Activated naive CD4-positive, alpha-beta T cell treated with anti-CD3 and anti-CD28 coated beads, Interleukin-2, amount 50 U/mL, for 72 hours (primary cell): ENCODE measurements around the gene ZC3H18. TPM values are rescaled to one million over a fixed set of nuclear protein-coding genes. Genes with fewer than 3 reads are reported as not detected.

ENCODE experiments used
- ATAC-seq, 2 donors: fragments of 150-1000 bp; cut with Tn5 transposase; 2 replicates each; pipeline ENCODE4 v1.10.0; 2021; ENCODE audit warnings: mild to moderate bottlenecking in 2 of 2, moderate library complexity in 2 of 2
- DNase-seq, 2 donors: peaks; one replicate each; pipeline ENCODE4 v3.0.0; 2021 to 2022; ENCODE audit warnings: low spot score in 2 of 2
- H3K27ac Mint-ChIP-seq, 2 donors: one replicate each; pipeline ENCODE4 v1.8.0; 2022; ENCODE audit warnings: mild to moderate bottlenecking in 2 of 2, mixed read lengths in 2 of 2
- H3K36me3 Mint-ChIP-seq, 2 donors: one replicate each; pipeline ENCODE4 v1.8.0; 2022; ENCODE audit warnings: mixed read lengths in 2 of 2
- H3K9me3 Mint-ChIP-seq, 2 donors: one replicate each; pipeline ENCODE4 v1.8.0; 2022; ENCODE audit warnings: mixed read lengths in 2 of 2
- total RNA-seq, 2 donors: library from RNA; stranded (reverse); gene quantifications; one replicate each; pipeline ENCODE4 v1.2.3, GENCODE V29; 2022

Gene ZC3H18
- total RNA-seq, 2 donors from 2014 or later = 70.3 to 71.9 TPM

- peaks cover 6 to 7% of the 10 kb centered on the region in 2 donors for H3K9me3 Mint-ChIP-seq
- ATAC-seq = peak in 1 of 2 donors; percentile 25
- peak overlapping the region; percentile 29 to 81 for H3K27ac Mint-ChIP-seq
- peaks cover 8 to 18% of the 10 kb centered on the region in 2 donors for H3K36me3 Mint-ChIP-seq
- DNase-seq = peak in 1 of 2 donors; percentile 3
Observed at GRCh38 chr16:88539652-88540345, 30.4 kb upstream of the ZC3H18 start.

- H3K36me3 Mint-ChIP-seq = peaks cover 8 to 22% of the 10 kb centered on the region in 2 donors
- ATAC-seq = peak in 1 of 2 donors; percentile 7
- peak in 1 of 2 donors; percentile 2 for DNase-seq
- no peak overlapping the region for H3K27ac Mint-ChIP-seq
- peaks cover 6 to 8% of the 10 kb centered on the region in 2 donors for H3K9me3 Mint-ChIP-seq
Observed at GRCh38 chr16:88540346-88540977, 29.7 kb upstream of the ZC3H18 start.

- ATAC-seq = no peak
- no peak for DNase-seq
- Mint-ChIP-seq H3K9me3 (peaks cover 6 to 10% of the 10 kb centered on the region in 2 donors), H3K27ac (no peak overlapping the region), H3K36me3 (peaks cover 8 to 26% of the 10 kb centered on the region in 2 donors)
Observed at GRCh38 chr16:88541831-88542616, 28.2 kb upstream of the ZC3H18 start.

GRCh38 chr16:88543230-88543813, 26.9 kb upstream of the ZC3H18 start:
- no peak for ATAC-seq
- H3K27ac Mint-ChIP-seq = no peak overlapping the region
- peaks cover 8 to 26% of the 10 kb centered on the region in 2 donors for H3K36me3 Mint-ChIP-seq

GRCh38 chr16:88545781-88546180, 24.4 kb upstream of the ZC3H18 start:
- H3K36me3 Mint-ChIP-seq = peaks cover 8 to 26% of the 10 kb centered on the region in 2 donors
- DNase-seq (no peak), ATAC-seq (no peak)
- H3K9me3 Mint-ChIP-seq = peaks cover 6 to 10% of the 10 kb centered on the region in 2 donors
- no peak overlapping the region for H3K27ac Mint-ChIP-seq

More at GRCh38 chr16:88543230-88543813, 26.9 kb upstream of the ZC3H18 start:
- no peak for DNase-seq
- peaks cover 6 to 10% of the 10 kb centered on the region in 2 donors for H3K9me3 Mint-ChIP-seq

GRCh38 chr16:88548131-88548874, 21.9 kb upstream of the ZC3H18 start:
- peak in 1 of 2 donors; percentile 18 for ATAC-seq
- H3K9me3 Mint-ChIP-seq = peaks cover 5 to 9% of the 10 kb centered on the region in 2 donors
- peaks cover 6 to 14% of the 10 kb centered on the region in 2 donors for H3K36me3 Mint-ChIP-seq
- H3K27ac Mint-ChIP-seq = no peak overlapping the region
- no peak for DNase-seq

GRCh38 chr16:88548985-88549384, 21.2 kb upstream of the ZC3H18 start:
- ATAC-seq (no peak), DNase-seq (no peak)
- no peak overlapping the region for H3K27ac Mint-ChIP-seq
- H3K9me3 Mint-ChIP-seq = peaks cover 0 to 4% of the 10 kb centered on the region in 2 donors
- H3K36me3 Mint-ChIP-seq = peaks cover 0 to 8% of the 10 kb centered on the region in 2 donors

GRCh38 chr16:88549671-88550245, 20.4 kb upstream of the ZC3H18 start:
- no peak for DNase-seq
- Mint-ChIP-seq H3K27ac (no peak overlapping the region), H3K9me3 (peaks cover 0 to 4% of the 10 kb centered on the region in 2 donors), H3K36me3 (peaks cover 0 to 8% of the 10 kb centered on the region in 2 donors)
- no peak for ATAC-seq

- no peak overlapping the region for H3K27ac Mint-ChIP-seq
Observed at GRCh38 chr16:88550246-88550661, 19.9 kb upstream of the ZC3H18 start.

GRCh38 chr16:88552166-88552565, 18.0 kb upstream of the ZC3H18 start:
- Mint-ChIP-seq H3K9me3 (peaks cover 0 to 5% of the 10 kb centered on the region in 2 donors), H3K36me3 (peaks cover 0 to 6% of the 10 kb centered on the region in 2 donors), H3K27ac (no peak overlapping the region)
- DNase-seq (no peak), ATAC-seq (no peak)

More at GRCh38 chr16:88550246-88550661, 19.9 kb upstream of the ZC3H18 start:
- ATAC-seq (no peak), DNase-seq (no peak)
- peaks cover 0 to 4% of the 10 kb centered on the region in 2 donors for H3K9me3 Mint-ChIP-seq
- H3K36me3 Mint-ChIP-seq = peaks cover 0 to 6% of the 10 kb centered on the region in 2 donors

- H3K27ac Mint-ChIP-seq = no peak overlapping the region
- DNase-seq (no peak), ATAC-seq (no peak)
- peaks cover 0 to 5% of the 10 kb centered on the region in 2 donors for H3K9me3 Mint-ChIP-seq
- H3K36me3 Mint-ChIP-seq = peaks cover 0 to 6% of the 10 kb centered on the region in 2 donors
Observed at GRCh38 chr16:88552815-88553214, 17.4 kb upstream of the ZC3H18 start.

GRCh38 chr16:88553739-88554138, 16.5 kb upstream of the ZC3H18 start:
- no peak for ATAC-seq
- H3K36me3 Mint-ChIP-seq = peaks cover 0 to 6% of the 10 kb centered on the region in 2 donors
- H3K9me3 Mint-ChIP-seq = peaks cover 0 to 5% of the 10 kb centered on the region in 2 donors
- no peak overlapping the region for H3K27ac Mint-ChIP-seq
- DNase-seq = no peak

GRCh38 chr16:88554711-88555264, 15.4 kb upstream of the ZC3H18 start:
- Mint-ChIP-seq H3K36me3 (peaks cover 0 to 6% of the 10 kb centered on the region in 2 donors), H3K27ac (no peak overlapping the region), H3K9me3 (peaks cover 0 to 5% of the 10 kb centered on the region in 2 donors)
- ATAC-seq = no peak
- DNase-seq = no peak

GRCh38 chr16:88556294-88556988, 13.8 kb upstream of the ZC3H18 start:
- Mint-ChIP-seq H3K27ac (no peak overlapping the region), H3K9me3 (peaks cover 0 to 5% of the 10 kb centered on the region in 2 donors)
- DNase-seq = no peak

More at GRCh38 chr16:88556294-88556988, 13.8 kb upstream of the ZC3H18 start:
- ATAC-seq = no peak
- H3K36me3 Mint-ChIP-seq = peaks cover 0 to 6% of the 10 kb centered on the region in 2 donors
